ENCODE measurements around the gene TRPM2. TPM values are rescaled to one million over a fixed set of nuclear protein-coding genes. Genes with fewer than 3 reads are reported as not detected.

TRPM2 gene
- total RNA-seq, 2 donors from 2014 or later, result 1.6 to 2.7 TPM

DNA sequence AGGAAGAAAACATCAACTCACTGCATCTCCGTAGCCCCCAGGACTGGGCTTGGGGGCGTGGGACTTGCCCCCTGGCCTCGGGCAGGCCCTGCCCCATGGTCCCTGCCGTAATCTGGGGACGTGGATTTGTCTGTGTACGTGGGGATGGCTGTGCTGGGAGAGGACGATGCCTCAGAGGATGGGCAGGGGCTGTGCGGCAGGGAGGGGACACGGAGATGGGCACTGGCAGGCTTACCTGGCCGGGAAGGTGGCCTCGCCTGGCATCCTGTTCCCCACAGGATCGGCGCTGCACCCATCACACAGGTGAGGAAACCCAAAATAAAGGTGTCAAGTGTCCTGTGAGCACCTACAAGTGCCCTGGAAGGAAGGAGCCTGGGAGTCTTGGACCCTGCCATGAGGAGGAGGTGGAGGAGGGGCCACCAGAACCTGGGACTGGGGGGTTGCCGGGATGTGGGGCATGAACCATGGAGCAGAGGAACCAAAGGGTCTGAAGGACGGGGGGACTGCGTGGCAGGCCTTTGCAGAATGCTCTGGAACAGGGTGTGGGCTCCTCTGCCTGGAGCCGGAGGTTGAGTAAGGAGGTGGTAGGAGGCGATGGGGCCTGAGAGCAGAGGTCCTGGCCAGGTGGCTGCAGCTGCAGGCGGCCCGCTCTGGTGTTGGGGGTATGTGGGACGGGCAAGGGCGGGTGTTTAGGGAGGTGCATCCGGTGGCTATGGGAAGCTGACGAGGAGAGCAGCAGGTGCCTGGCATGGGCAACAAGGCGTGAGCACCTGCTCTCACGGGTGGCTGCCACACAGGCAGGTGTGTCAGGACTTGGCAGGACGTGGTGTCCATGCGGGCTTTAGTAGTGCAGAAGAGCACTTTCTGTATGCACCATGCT is 74.1 kb downstream of the TRPM2 start:
- peaks cover 7% of the 10 kb centered on the region for H3K27me3 ChIP-seq (replicated peaks; ENCODE audit: insufficient read depth)
- intact Hi-C loops (cut with DNase I), result no loop called here
- WGBS, result 80% methylated on average over 28 of the region's 28 CpGs
- DNase-seq (ENCODE audit: low spot score), result no peak
- H3K4me3 ChIP-seq, result no peak overlapping the region
- no peaks in the 10 kb centered on the region for H3K36me3 ChIP-seq
- no peaks in the 10 kb centered on the region for H3K4me1 ChIP-seq (replicated peaks)
- no peak overlapping the region for H3K27ac ChIP-seq
- H3K9me3 ChIP-seq, result no peaks in the 10 kb centered on the region
- no peak for TF ChIP-seq POLR2AphosphoS5 (IDR thresholded peaks at IDR 0.05)
- TF ChIP-seq POLR2A (IDR thresholded peaks at IDR 0.05), result no peak
- TF ChIP-seq, protein P1, sequence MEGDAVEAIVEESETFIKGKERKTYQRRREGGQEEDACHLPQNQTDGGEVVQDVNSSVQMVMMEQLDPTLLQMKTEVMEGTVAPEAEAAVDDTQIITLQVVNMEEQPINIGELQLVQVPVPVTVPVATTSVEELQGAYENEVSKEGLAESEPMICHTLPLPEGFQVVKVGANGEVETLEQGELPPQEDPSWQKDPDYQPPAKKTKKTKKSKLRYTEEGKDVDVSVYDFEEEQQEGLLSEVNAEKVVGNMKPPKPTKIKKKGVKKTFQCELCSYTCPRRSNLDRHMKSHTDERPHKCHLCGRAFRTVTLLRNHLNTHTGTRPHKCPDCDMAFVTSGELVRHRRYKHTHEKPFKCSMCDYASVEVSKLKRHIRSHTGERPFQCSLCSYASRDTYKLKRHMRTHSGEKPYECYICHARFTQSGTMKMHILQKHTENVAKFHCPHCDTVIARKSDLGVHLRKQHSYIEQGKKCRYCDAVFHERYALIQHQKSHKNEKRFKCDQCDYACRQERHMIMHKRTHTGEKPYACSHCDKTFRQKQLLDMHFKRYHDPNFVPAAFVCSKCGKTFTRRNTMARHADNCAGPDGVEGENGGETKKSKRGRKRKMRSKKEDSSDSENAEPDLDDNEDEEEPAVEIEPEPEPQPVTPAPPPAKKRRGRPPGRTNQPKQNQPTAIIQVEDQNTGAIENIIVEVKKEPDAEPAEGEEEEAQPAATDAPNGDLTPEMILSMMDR (IDR thresholded peaks at IDR 0.05), result no peak

DNA sequence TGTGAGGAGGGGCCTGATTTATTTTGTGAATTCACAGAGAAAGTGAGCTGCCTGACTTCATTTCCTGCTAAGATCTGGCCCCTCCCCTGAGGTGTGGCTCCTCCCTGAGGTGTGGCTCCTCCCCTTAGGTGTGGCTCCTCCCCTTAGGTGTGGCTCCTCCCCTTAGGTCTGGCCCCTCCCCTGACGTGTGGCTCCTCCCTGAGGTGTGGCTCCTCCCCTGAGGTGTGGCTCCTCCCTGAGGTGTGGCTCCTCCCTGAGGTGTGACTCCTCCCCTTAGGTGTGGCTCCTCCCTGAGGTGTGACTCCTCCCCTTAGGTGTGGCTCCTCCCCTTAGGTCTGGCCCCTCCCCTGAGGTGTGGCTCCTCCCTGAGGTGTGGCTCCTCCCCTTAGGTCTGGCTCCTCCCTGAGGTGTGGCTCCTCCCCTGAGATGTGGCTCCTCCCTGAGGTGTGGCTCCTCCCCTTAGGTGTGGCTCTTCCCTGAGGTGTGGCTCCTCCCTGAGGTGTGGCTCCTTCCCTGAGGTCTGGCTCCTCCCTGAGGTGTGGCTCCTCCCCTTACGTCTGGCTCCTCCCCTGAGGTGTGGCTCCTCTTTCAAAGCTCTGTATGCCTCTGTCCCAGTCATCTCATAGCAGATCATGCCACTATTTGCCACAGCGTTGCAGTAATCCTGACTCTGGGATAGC is 75.0 kb downstream of the TRPM2 start:
- intact Hi-C loops (cut with DNase I), result no loop called here
- DNase-seq (ENCODE audit: low spot score), result no peak
- no peak overlapping the region for H3K27ac ChIP-seq

DNA sequence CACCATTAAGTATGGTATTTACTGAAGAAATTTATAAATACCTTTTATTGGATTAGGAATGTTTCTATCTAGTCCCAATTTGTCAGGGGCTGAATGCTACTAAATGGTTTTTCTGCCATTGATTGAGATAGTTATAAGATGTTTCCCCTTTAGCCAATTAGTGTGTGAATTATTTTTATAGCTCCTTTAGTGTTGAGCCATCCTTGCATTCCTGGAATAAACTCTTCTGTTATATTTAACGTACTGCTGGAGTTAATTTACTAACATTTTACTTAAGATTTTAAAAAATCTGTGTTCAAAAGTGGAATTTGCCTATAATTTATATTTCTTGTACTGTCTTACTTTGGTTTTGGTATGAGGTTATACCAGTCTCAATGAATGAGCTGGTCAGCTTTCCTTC is 76.5 kb downstream of the TRPM2 start:
- no peak for DNase-seq (ENCODE audit: low spot score)
- intact Hi-C loops (cut with DNase I), result no loop called here
- 70% methylated on average over 1 of the region's 1 CpG for WGBS

More for the DNA sequence above, 75.0 kb downstream of the TRPM2 start:
- Histone ChIP-seq H3K4me1 (replicated peaks) (no peaks in the 10 kb centered on the region), H3K9me3 (no peaks in the 10 kb centered on the region), H3K4me3 (no peak overlapping the region), H3K27me3 (replicated peaks; ENCODE audit: insufficient read depth) (peaks cover 7% of the 10 kb centered on the region), H3K36me3 (no peaks in the 10 kb centered on the region)
- TF ChIP-seq POLR2A (IDR thresholded peaks at IDR 0.05) (no peak), POLR2AphosphoS5 (IDR thresholded peaks at IDR 0.05) (no peak)
- TF ChIP-seq, protein P1 (IDR thresholded peaks at IDR 0.05), result no peak
- WGBS, result 61% methylated on average over 3 of the region's 3 CpGs

DNA sequence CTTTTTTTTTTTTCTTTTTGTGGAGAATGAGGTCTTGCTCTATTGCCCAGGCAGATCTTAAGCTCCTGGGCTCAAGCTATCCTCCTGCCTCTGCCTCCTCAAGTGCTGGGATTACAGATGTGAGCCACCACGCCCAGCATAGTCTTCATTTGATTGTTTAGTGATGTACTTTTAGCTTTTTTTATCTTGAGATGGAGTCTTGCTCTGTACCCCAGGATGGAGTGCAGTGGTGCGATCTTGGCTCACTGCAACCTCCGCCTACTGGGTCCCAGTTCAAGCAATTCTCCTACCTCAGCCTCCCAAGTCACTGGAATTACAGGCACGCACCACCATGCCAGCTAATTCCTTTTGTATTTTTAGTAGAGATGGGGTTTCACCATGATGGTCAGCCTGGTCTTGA is 77.9 kb downstream of the TRPM2 start:
- TF ChIP-seq POLR2AphosphoS5 (IDR thresholded peaks at IDR 0.05) (no peak), POLR2A (IDR thresholded peaks at IDR 0.05) (no peak)
- TF ChIP-seq, protein P1 (IDR thresholded peaks at IDR 0.05), result no peak

More for the DNA sequence above, 76.5 kb downstream of the TRPM2 start:
- Histone ChIP-seq H3K27me3 (replicated peaks; ENCODE audit: insufficient read depth) (peaks cover 7% of the 10 kb centered on the region), H3K4me3 (no peak overlapping the region), H3K27ac (no peak overlapping the region), H3K4me1 (replicated peaks) (no peaks in the 10 kb centered on the region), H3K9me3 (no peaks in the 10 kb centered on the region), H3K36me3 (no peaks in the 10 kb centered on the region)
- no peak for TF ChIP-seq POLR2A (IDR thresholded peaks at IDR 0.05)
- TF ChIP-seq POLR2AphosphoS5 (IDR thresholded peaks at IDR 0.05), result no peak
- TF ChIP-seq, protein P1 (IDR thresholded peaks at IDR 0.05), result no peak

More for the DNA sequence above, 77.9 kb downstream of the TRPM2 start:
- no peaks in the 10 kb centered on the region for H3K4me1 ChIP-seq (replicated peaks)
- DNase-seq (ENCODE audit: low spot score), result no peak
- H3K27ac ChIP-seq, result no peak overlapping the region
- H3K4me3 ChIP-seq, result no peak overlapping the region
- H3K36me3 ChIP-seq, result no peaks in the 10 kb centered on the region
- intact Hi-C loops (cut with DNase I), result no loop called here
- 93% methylated on average over 4 of the region's 4 CpGs for WGBS
- no peaks in the 10 kb centered on the region for H3K9me3 ChIP-seq
- H3K27me3 ChIP-seq (replicated peaks; ENCODE audit: insufficient read depth), result peaks cover 1% of the 10 kb centered on the region

All from prostate gland (tissue), 2 donors.